Cardiac fibroblast (primary cell): Measurements from ENCODE around the gene TICAM2.
A peak's percentile ranks its signal among the peaks of the same experiment; 100 is the strongest.

Source experiments
- DNase-seq, 2 donors: peaks; one replicate each; pipeline versions ENCODE4 v3.0.0 to v3.0.0-alpha.2; 2010; ENCODE audit warnings: low read depth in 2 of 2
- H3K4me3 ChIP-seq, 2 donors: replicated peaks in 1 of 2; 1 replicate in 1 of 2; 2 replicates in 1 of 2; pipeline ENCODE4 v1.5.1; 2011; ENCODE audit warnings: low read depth in 2 of 2, low read length in 2 of 2, mild to moderate bottlenecking in 2 of 2, moderate library complexity in 1 of 2
- TF ChIP-seq, protein P1 (sequence below): IDR thresholded peaks from one replicate; pipeline ENCODE4 v1.5.1; 2011; ENCODE audit warnings: low read depth, mild to moderate bottlenecking, low read length, inconsistent platforms

The TICAM2 gene

DNA sequence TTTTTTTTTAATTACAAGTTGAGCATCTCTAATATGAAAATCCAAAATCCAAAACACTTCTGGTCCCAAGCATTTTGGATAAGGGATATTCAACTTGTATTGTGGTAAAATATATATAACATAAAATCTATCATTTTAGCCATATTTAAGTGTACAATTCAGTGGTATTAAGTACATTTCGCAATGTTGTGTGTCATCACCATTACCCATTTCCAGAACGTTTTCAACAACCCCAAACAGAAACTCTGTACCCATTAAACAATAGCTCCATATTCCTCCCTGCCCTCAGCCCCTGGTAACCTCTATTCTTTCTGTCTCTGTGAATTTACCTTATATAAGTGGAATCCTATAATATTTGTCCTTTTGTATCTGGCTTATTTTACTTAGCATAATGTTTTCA, 24.9 kb downstream of the TICAM2 start:
- TF ChIP-seq, protein P1, sequence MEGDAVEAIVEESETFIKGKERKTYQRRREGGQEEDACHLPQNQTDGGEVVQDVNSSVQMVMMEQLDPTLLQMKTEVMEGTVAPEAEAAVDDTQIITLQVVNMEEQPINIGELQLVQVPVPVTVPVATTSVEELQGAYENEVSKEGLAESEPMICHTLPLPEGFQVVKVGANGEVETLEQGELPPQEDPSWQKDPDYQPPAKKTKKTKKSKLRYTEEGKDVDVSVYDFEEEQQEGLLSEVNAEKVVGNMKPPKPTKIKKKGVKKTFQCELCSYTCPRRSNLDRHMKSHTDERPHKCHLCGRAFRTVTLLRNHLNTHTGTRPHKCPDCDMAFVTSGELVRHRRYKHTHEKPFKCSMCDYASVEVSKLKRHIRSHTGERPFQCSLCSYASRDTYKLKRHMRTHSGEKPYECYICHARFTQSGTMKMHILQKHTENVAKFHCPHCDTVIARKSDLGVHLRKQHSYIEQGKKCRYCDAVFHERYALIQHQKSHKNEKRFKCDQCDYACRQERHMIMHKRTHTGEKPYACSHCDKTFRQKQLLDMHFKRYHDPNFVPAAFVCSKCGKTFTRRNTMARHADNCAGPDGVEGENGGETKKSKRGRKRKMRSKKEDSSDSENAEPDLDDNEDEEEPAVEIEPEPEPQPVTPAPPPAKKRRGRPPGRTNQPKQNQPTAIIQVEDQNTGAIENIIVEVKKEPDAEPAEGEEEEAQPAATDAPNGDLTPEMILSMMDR = no peak
- DNase-seq = peak in 1 of 2 donors; percentile 74
- no peak overlapping the region for H3K4me3 ChIP-seq

DNA sequence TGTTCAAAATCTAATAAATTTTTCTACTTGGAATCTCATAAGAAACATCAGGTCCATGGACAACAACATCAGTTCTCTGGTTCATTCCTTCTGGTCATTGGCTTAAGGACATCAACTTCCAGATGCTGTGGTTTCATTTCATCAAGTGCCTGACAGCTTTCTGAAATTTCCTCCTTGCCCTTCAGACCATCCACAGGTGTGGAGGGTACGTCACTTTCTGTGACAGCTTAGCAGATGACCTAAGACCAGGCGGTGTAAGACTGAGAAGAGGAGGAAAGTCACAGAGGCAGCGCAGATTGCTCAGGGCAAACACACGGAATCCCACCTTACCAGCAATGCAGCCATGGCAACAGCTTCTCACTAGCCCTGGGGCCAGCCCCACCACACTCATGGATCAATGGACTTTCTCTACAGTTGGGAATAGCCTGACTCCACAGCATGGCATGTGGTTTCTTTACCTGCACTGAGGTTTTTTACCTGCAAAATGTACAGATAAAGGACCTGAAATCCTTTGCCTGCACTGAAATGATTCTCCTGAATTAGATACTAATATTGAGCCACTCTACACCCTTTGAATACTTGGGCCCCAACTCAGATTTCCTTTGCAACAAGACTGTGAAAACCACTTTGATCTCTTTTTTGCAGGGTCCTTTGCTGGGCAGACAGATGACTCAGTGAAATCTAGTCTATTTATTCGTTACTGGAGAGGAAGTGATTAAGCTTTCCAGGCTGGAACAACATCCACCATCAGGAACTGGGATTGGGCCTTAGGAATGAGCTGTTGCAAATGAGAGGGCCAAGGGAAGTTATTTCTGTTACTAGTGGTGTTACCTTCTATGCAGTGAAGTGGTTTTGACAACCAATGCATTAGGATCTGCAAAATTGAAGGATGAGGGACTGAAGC, 26.9 kb downstream of the TICAM2 start:
- no peak overlapping the region for H3K4me3 ChIP-seq
- DNase-seq = peak; percentile 59 to 86
- TF ChIP-seq, protein P1 = no peak

DNA sequence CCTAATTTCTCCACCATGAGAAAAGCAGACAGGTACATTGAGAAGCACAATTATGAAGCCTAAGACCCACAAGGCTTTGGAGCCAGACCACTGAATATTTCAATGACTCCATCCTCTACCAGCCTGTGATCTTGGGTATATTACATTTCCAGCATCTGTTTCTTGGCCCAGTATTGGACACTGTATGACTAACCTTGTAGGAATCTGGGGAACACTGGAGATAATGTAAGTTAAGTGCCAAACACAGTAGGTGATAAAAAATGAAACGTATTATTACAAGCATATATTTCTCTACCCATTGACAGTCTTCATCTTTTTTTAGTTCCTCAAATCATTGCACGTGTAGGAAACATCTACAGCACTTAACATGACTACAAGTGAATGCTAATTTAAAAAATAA, 29.1 kb downstream of the TICAM2 start:
- DNase-seq = peak; percentile 67 to 69
- TF ChIP-seq, protein P1 = no peak
- no peak overlapping the region for H3K4me3 ChIP-seq

DNA sequence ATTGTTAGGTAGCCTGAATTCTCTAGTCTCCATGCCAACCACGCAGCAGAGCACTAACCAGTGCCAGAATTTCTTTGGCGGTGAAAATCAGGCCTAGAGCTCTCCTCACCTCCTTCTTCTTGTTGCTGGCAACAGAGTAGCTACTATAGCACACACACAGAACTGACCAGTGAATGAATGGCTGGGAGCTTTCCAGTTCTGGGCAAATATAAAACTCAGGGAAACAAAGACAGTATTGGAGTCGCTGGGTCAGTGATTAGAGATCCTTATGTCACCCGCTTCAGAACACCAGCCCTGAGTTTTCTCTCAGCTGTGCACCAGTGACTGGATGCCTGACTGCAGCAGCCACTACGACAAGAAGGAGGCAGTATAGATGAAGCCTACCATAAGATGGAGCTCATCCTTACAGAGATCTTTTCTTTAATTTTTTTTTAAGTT, 30.8 kb downstream of the TICAM2 start:
- no peak overlapping the region for H3K4me3 ChIP-seq
- peak; percentile 51 to 74 for DNase-seq
- TF ChIP-seq, protein P1 = no peak

DNA sequence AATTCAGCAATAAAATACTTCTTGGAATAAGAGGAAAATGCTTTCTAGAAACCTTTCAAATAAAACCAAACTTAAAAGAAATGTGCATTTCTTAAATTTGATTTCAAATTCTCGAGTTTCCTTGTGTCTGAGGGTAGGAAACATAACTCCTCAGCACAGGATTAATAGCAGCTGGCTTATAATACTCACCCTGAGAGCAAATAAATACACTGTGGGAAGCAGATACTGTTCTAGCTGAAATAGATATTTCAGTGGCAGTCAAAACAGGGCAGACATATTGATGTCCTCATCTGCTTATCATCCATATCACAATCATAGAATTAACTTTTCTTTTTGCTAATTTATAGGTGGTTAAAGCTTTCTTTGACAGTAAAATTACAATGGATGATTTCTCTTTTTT, 33.6 kb downstream of the TICAM2 start:
- TF ChIP-seq, protein P1 = no peak
- no peak for DNase-seq

DNA sequence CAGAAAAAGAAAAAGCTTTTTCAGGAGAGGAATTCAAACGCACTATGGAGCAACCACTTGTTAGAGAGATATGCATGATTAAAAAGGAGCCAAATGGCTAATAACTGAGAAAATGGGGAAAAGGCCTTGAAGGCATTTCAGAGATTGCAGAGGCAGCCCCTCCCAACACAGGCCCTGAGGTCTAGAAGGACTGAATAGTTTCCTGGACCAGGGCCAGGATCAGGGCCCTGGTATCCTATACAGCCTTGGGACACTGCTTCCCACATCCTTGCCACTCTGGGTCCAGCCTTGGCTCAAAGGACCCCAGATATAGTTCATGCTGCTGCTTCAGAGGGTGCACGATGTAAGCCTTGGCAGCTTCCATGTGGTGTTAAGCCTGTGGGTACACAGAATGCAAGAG, 37.0 kb downstream of the TICAM2 start:
- TF ChIP-seq, protein P1 = no peak
- DNase-seq = peak in 1 of 2 donors; percentile 55
- no peak overlapping the region for H3K4me3 ChIP-seq

More for the DNA sequence above, 33.6 kb downstream of the TICAM2 start:
- H3K4me3 ChIP-seq = no peak overlapping the region
